Endodermal cell (in vitro differentiated cells): ENCODE results near the gene LRRIQ4. TPM values are rescaled to one million over a fixed set of nuclear protein-coding genes. Genes with fewer than 3 reads are reported as not detected.

Experiments
- DNase-seq: peaks from one replicate; pipeline ENCODE4 v3.0.0-alpha.2; 2017
- H3K27ac ChIP-seq: 2 replicates; pipeline ENCODE4 v1.5.1; 2013; ENCODE audit warnings: mild to moderate bottlenecking, low read depth, low read length, moderate library complexity
- H3K27me3 ChIP-seq: 2 replicates; pipeline ENCODE4 v1.6.1; 2013; ENCODE audit warnings: mild to moderate bottlenecking, low read length, moderate library complexity; ENCODE audit not compliant: insufficient read depth, control insufficient read depth, poor library complexity, severe bottlenecking
- H3K36me3 ChIP-seq: 2 replicates; pipeline ENCODE4 v1.7.0; 2013; ENCODE audit warnings: mild to moderate bottlenecking, low read length, moderate library complexity; ENCODE audit not compliant: control insufficient read depth, insufficient read depth
- H3K4me1 ChIP-seq: one replicate; pipeline ENCODE4 v1.7.0; 2013; ENCODE audit warnings: low read length; ENCODE audit not compliant: control insufficient read depth, insufficient read depth
- H3K4me3 ChIP-seq: 2 replicates; pipeline ENCODE4 v1.5.1; 2013; ENCODE audit warnings: mild to moderate bottlenecking, low read length, moderate library complexity
- H3K9ac ChIP-seq: 2 replicates; pipeline ENCODE4 v1.6.1; 2013; ENCODE audit warnings: mild to moderate bottlenecking, low read length, moderate library complexity; ENCODE audit not compliant: poor library complexity, severe bottlenecking; ENCODE audit errors: extremely low read depth
- H3K9me3 ChIP-seq: 2 replicates; pipeline ENCODE4 v1.6.1; 2013; ENCODE audit warnings: mild to moderate bottlenecking, low read length, moderate library complexity; ENCODE audit not compliant: control insufficient read depth
- H3K27ac Mint-ChIP-seq: 2 replicates; pipeline ENCODE4 v1.8.0; 2020; ENCODE audit warnings: mixed read lengths
- H3K27me3 Mint-ChIP-seq: 2 replicates; pipeline ENCODE4 v1.8.0; 2021; ENCODE audit warnings: mild to moderate bottlenecking, mixed read lengths; ENCODE audit not compliant: insufficient read depth
- H3K36me3 Mint-ChIP-seq: 2 replicates; pipeline ENCODE4 v1.8.0; 2020; ENCODE audit warnings: low read depth, mixed read lengths
- H3K4me1 Mint-ChIP-seq: 2 replicates; pipeline ENCODE4 v1.8.0; 2020; ENCODE audit warnings: mixed read lengths
- H3K4me3 Mint-ChIP-seq: 2 replicates; pipeline ENCODE4 v1.8.0; 2020; ENCODE audit warnings: mild to moderate bottlenecking, moderate library complexity, mixed read lengths
- H3K9me3 Mint-ChIP-seq: 2 replicates; pipeline ENCODE4 v1.8.0; 2020; ENCODE audit warnings: mild to moderate bottlenecking, mixed read lengths
- CTCF ChIP-seq: fragments of 200-600 bp; sonication (generic); conservative IDR thresholded peaks from 2 replicates; pipeline ENCODE4 v1.5.0; 2021; ENCODE audit warnings: antibody characterized with exemption, mild to moderate bottlenecking
- WGBS, 2 experiments: methylation state at CpG; one replicate each; pipeline versions ENCODE4 v1.1.5 to v1.1.7; 2013; ENCODE audit warnings: missing lambda C conversion rate in 2 of 2, mixed read lengths in 1 of 2; ENCODE audit not compliant: insufficient coverage in 1 of 2, insufficient read length in 1 of 2; 5-methylcytosine and 5-hydroxymethylcytosine counted together
- total RNA-seq, 2 donors: library from RNA; stranded (reverse); fragmentation: NEBNext Ultra II Directional in 1 of 2; extraction: Animal tissue kit (Norgen Biotek cat#: 25700) in 1 of 2; gene quantifications; 2 replicates in 1 of 2; 3 replicates in 1 of 2; pipeline ENCODE4 v1.2.1, GENCODE V29; 2021

LRRIQ4 gene
- total RNA-seq, 2 donors from 2014 or later, result not detected

- H3K9me3 Mint-ChIP-seq, result no peaks in the 10 kb centered on the region
- WGBS, 2 experiments, result 62 to 86% methylated on average over 2 to 4 of the region's 4 CpGs
- no peaks in the 10 kb centered on the region for H3K36me3 Mint-ChIP-seq
- H3K4me1 Mint-ChIP-seq, result no peaks in the 10 kb centered on the region
- no peak overlapping the region for H3K27ac Mint-ChIP-seq
- H3K27ac ChIP-seq, result no peak overlapping the region
- no peak for DNase-seq
- no peak overlapping the region for H3K4me3 ChIP-seq
- H3K9me3 ChIP-seq, result no peaks in the 10 kb centered on the region
- H3K36me3 ChIP-seq, result no peaks in the 10 kb centered on the region
- no peaks in the 10 kb centered on the region for H3K4me1 ChIP-seq
- H3K27me3 ChIP-seq, result no peaks in the 10 kb centered on the region
- TF ChIP-seq CTCF, result no peak
- no peak overlapping the region for H3K9ac ChIP-seq
- H3K4me3 Mint-ChIP-seq, result no peak overlapping the region
- no peaks in the 10 kb centered on the region for H3K27me3 Mint-ChIP-seq
Observed at GRCh38 chr3:169827712-169828111, 15.0 kb downstream of the LRRIQ4 start.

GRCh38 chr3:169835533-169835932 lies 22.9 kb downstream of the LRRIQ4 start:
- Mint-ChIP-seq H3K27me3 (no peaks in the 10 kb centered on the region), H3K27ac (no peak overlapping the region), H3K4me3 (no peak overlapping the region), H3K4me1 (no peaks in the 10 kb centered on the region), H3K36me3 (no peaks in the 10 kb centered on the region), H3K9me3 (no peaks in the 10 kb centered on the region)
- Histone ChIP-seq H3K9ac (no peak overlapping the region), H3K4me1 (no peaks in the 10 kb centered on the region), H3K36me3 (no peaks in the 10 kb centered on the region), H3K4me3 (no peak overlapping the region), H3K9me3 (no peaks in the 10 kb centered on the region), H3K27ac (no peak overlapping the region), H3K27me3 (no peaks in the 10 kb centered on the region)
- DNase-seq, result no peak
- WGBS, 2 experiments, result 89 to 91% methylated on average over 1 of the region's 1 CpG
- no peak for TF ChIP-seq CTCF

GRCh38 chr3:169836078-169836941 lies 23.6 kb downstream of the LRRIQ4 start:
- Mint-ChIP-seq H3K36me3 (no peaks in the 10 kb centered on the region), H3K27me3 (no peaks in the 10 kb centered on the region), H3K27ac (no peak overlapping the region), H3K4me3 (no peak overlapping the region), H3K4me1 (no peaks in the 10 kb centered on the region), H3K9me3 (no peaks in the 10 kb centered on the region)
- Histone ChIP-seq H3K36me3 (no peaks in the 10 kb centered on the region), H3K4me1 (no peaks in the 10 kb centered on the region), H3K4me3 (no peak overlapping the region), H3K9ac (no peak overlapping the region), H3K9me3 (no peaks in the 10 kb centered on the region), H3K27ac (no peak overlapping the region), H3K27me3 (no peaks in the 10 kb centered on the region)
- DNase-seq, result no peak
- TF ChIP-seq CTCF, result no peak
- 70 to 89% methylated on average over 4 to 5 of the region's 5 CpGs for WGBS, 2 experiments
